Fibroblast of peridontal ligament (primary cell): ENCODE data around the gene NEDD9.

Experiments
- DNase-seq: peaks from one replicate; pipeline ENCODE4 v3.0.0-alpha.2; 2010; ENCODE audit errors: extremely low read depth

NEDD9 gene

GRCh38 chr6:11217360-11218101 is 14.9 kb downstream of the NEDD9 start:
- no peak for DNase-seq

GRCh38 chr6:11215773-11216172 is 16.7 kb downstream of the NEDD9 start:
- DNase-seq, result no peak

- DNase-seq, result no peak
Observed at GRCh38 chr6:11214901-11215300, 17.6 kb downstream of the NEDD9 start.

- no peak for DNase-seq
Observed at GRCh38 chr6:11214084-11214833, 18.2 kb downstream of the NEDD9 start.

GRCh38 chr6:11213422-11214021 is 18.9 kb downstream of the NEDD9 start:
- DNase-seq, result no peak

GRCh38 chr6:11212664-11213063 is 19.8 kb downstream of the NEDD9 start:
- peak; percentile 83 for DNase-seq

GRCh38 chr6:11211254-11211653 is 21.2 kb downstream of the NEDD9 start:
- DNase-seq, result no peak

- DNase-seq, result no peak
Observed at GRCh38 chr6:11210386-11211138, 21.9 kb downstream of the NEDD9 start.

- DNase-seq, result peak; percentile 60
Observed at GRCh38 chr6:11209906-11210305, 22.6 kb downstream of the NEDD9 start.

GRCh38 chr6:11209369-11209768 is 23.1 kb downstream of the NEDD9 start:
- no peak for DNase-seq

GRCh38 chr6:11208854-11209253 is 23.6 kb downstream of the NEDD9 start:
- DNase-seq, result no peak

GRCh38 chr6:11208267-11208666 is 24.2 kb downstream of the NEDD9 start:
- no peak for DNase-seq

GRCh38 chr6:11207199-11207968 is 25.1 kb downstream of the NEDD9 start:
- DNase-seq, result peak; percentile 96

- DNase-seq, result no peak
Observed at GRCh38 chr6:11206576-11206975, 25.9 kb downstream of the NEDD9 start.

- no peak for DNase-seq
Observed at GRCh38 chr6:11204794-11205366, 27.6 kb downstream of the NEDD9 start.

- DNase-seq, result no peak
Observed at GRCh38 chr6:11204005-11204399, 28.5 kb downstream of the NEDD9 start.

GRCh38 chr6:11203306-11204004 is 29.0 kb downstream of the NEDD9 start:
- DNase-seq, result no peak

- DNase-seq, result peak; percentile 47
Observed at GRCh38 chr6:11202513-11203305, 29.8 kb downstream of the NEDD9 start.

GRCh38 chr6:11201772-11202512 is 30.5 kb downstream of the NEDD9 start:
- DNase-seq, result no peak
